ENCODE measurements around the gene SNX15. TPM values are rescaled to one million over a fixed set of nuclear protein-coding genes. Genes with fewer than 3 reads are reported as not detected.

The SNX15 gene
- total RNA-seq, 1 donor from 2014 or later: 26.9 TPM

DNA sequence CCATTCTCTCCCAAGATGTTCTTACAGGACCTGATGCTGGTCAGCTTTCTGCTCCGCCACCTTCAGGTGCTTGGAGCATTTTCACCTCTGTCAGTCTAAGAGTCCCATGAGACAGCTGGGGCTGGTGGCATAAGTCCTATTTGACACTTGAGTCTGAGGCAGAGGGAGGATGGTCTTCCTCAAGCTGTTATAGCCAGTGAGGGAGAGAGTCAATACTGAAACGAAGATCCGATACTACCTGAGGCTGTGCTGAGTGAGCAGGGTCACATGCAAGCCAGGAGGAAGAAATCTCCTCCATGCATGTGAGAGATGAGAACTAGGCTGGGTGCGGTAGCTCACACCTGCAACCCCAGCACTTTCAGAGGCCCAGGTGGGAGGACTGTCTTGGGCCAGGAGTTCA is 62.4 kb downstream of the SNX15 start:
- Mint-ChIP-seq H3K27me3 (ENCODE audit: unreplicated experiment) (no peaks in the 10 kb centered on the region), H3K9me3 (ENCODE audit: unreplicated experiment) (no peaks in the 10 kb centered on the region), H3K4me3 (ENCODE audit: unreplicated experiment) (no peak overlapping the region), H3K4me1 (ENCODE audit: unreplicated experiment) (peaks cover 14% of the 10 kb centered on the region), H3K27ac (ENCODE audit: unreplicated experiment) (no peak overlapping the region), H3K36me3 (ENCODE audit: unreplicated experiment) (peaks cover 18% of the 10 kb centered on the region)
- TF ChIP-seq, protein P1, sequence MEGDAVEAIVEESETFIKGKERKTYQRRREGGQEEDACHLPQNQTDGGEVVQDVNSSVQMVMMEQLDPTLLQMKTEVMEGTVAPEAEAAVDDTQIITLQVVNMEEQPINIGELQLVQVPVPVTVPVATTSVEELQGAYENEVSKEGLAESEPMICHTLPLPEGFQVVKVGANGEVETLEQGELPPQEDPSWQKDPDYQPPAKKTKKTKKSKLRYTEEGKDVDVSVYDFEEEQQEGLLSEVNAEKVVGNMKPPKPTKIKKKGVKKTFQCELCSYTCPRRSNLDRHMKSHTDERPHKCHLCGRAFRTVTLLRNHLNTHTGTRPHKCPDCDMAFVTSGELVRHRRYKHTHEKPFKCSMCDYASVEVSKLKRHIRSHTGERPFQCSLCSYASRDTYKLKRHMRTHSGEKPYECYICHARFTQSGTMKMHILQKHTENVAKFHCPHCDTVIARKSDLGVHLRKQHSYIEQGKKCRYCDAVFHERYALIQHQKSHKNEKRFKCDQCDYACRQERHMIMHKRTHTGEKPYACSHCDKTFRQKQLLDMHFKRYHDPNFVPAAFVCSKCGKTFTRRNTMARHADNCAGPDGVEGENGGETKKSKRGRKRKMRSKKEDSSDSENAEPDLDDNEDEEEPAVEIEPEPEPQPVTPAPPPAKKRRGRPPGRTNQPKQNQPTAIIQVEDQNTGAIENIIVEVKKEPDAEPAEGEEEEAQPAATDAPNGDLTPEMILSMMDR (IDR thresholded peaks at IDR 0.05): no peak
- no peak for DNase-seq (ENCODE audit: extremely low spot score, unreplicated experiment)

Small RNAs within 50 kb of the gene (microRNA-seq; reads per million reads assigned to microRNA genes)
- 2.2 reads per million for gene MIR6879 (ENCODE audit: unreplicated experiment)

Other genes with a start within 250 kb of the SNX15 start
- 267 and 290 TPM in 2 replicates for gene SF1, start 248.9 kb upstream of the SNX15 start, total RNA-seq
- gene MAP4K2, start 224.2 kb upstream of the SNX15 start, total RNA-seq: 16.0 and 18.6 TPM in 2 replicates
- 27.1 and 29.2 TPM in 2 replicates for gene MEN1, start 216.9 kb upstream of the SNX15 start, total RNA-seq
- 0.68 and 1.7 TPM in 2 replicates for gene CDC42BPG, start 182.8 kb upstream of the SNX15 start, total RNA-seq
- gene EHD1, start 148.8 kb upstream of the SNX15 start, total RNA-seq: 57.4 and 61.0 TPM in 2 replicates
- gene ATG2A, start 110.2 kb upstream of the SNX15 start, total RNA-seq: 23.6 and 28.7 TPM in 2 replicates
- gene PPP2R5B, start 102.8 kb upstream of the SNX15 start, total RNA-seq: 21.3 and 26.8 TPM in 2 replicates
- gene GPHA2, start 91.5 kb upstream of the SNX15 start, total RNA-seq: not detected in 2 replicates
- gene MAJIN, start 55.3 kb upstream of the SNX15 start, total RNA-seq: not detected in 2 replicates
- gene BATF2, start 30.5 kb upstream of the SNX15 start, total RNA-seq: not detected in 2 replicates
- 118 and 124 TPM in 2 replicates for gene ARL2, start 13.3 kb upstream of the SNX15 start, total RNA-seq
- gene SAC3D1, start 13.8 kb downstream of the SNX15 start, total RNA-seq: 15.0 and 15.6 TPM in 2 replicates
- not detected in 2 replicates for gene NAALADL1, start 31.1 kb downstream of the SNX15 start, total RNA-seq
- 6.0 and 7.1 TPM in 2 replicates for gene CDCA5, start 56.6 kb downstream of the SNX15 start, total RNA-seq
- gene ZFPL1, start 56.8 kb downstream of the SNX15 start, total RNA-seq: 49.5 and 55.3 TPM in 2 replicates
- 122 and 127 TPM in 2 replicates for gene VPS51, start 68.8 kb downstream of the SNX15 start, total RNA-seq
- gene TM7SF2, start 84.4 kb downstream of the SNX15 start, total RNA-seq: 13.6 and 18.3 TPM in 2 replicates
- gene ZNHIT2, start 90.3 kb downstream of the SNX15 start, total RNA-seq: 9.0 and 9.8 TPM in 2 replicates
- gene FAU, start 94.7 kb downstream of the SNX15 start, total RNA-seq: 734 and 738 TPM in 2 replicates
- gene MRPL49, start 94.9 kb downstream of the SNX15 start, total RNA-seq: 41.0 and 43.5 TPM in 2 replicates
- gene SYVN1, start 107.1 kb downstream of the SNX15 start, total RNA-seq: 53.6 and 57.1 TPM in 2 replicates
- not detected in 2 replicates for gene SPDYC, start 142.8 kb downstream of the SNX15 start, total RNA-seq
- 154 and 155 TPM in 2 replicates for gene CAPN1, start 154.5 kb downstream of the SNX15 start, total RNA-seq
- 5.9 and 9.3 TPM in 2 replicates for gene POLA2, start 234.5 kb downstream of the SNX15 start, total RNA-seq